Hepatocyte (in vitro differentiated cells): ENCODE measurements around the gene PPP1R2B.

Experiments
- CTCF ChIP-seq: fragments of 200-600 bp; sonication (generic); IDR thresholded peaks from 2 replicates; pipeline ENCODE4 v1.5.1; 2016; ENCODE audit warnings: antibody characterized with exemption, mild to moderate bottlenecking; ENCODE audit not compliant: poor library complexity
- EZH2 ChIP-seq: fragments of 200-600 bp; sonication (generic); IDR thresholded peaks from 2 replicates; pipeline ENCODE4 v1.6.1; 2016; ENCODE audit warnings: antibody characterized with exemption, mild to moderate bottlenecking, borderline replicate concordance
- EZH2phosphoT487 ChIP-seq: fragments of 200-600 bp; sonication (generic); IDR thresholded peaks from one replicate; pipeline ENCODE4 v1.6.1; 2018; ENCODE audit warnings: antibody characterized with exemption, mild to moderate bottlenecking, low read depth, moderate library complexity; ENCODE audit not compliant: unreplicated experiment, severe bottlenecking

GRCh38 chr5:156803404-156803803 is 46.7 kb upstream of the PPP1R2B start:
- no peak for TF ChIP-seq CTCF
- TF ChIP-seq EZH2phosphoT487: no peak
- TF ChIP-seq EZH2: no peak
